Measurements from ENCODE around the gene MPP1.

The MPP1 gene

GRCh38 chrX:154738011-154738738 is 67.1 kb downstream of the MPP1 start:
- no peak for TF ChIP-seq CTCF (conservative IDR thresholded peaks at IDR 0.05; ENCODE audit: low read depth)
- DNase-seq (ENCODE audit: low spot score), result no peak
- peak overlapping the region; percentile 93 for H3K27ac ChIP-seq
- CTCF ChIA-PET, result no interaction called here
- POLR2A ChIA-PET (ENCODE audit: low non-redundant PET), result no interaction called here

GRCh38 chrX:154737136-154737535 is 68.1 kb downstream of the MPP1 start:
- no peak for TF ChIP-seq CTCF (conservative IDR thresholded peaks at IDR 0.05; ENCODE audit: low read depth)
- H3K27ac ChIP-seq, result peak overlapping the region; percentile 93
- DNase-seq (ENCODE audit: low spot score), result no peak
- ChIA-PET CTCF (no interaction called here), POLR2A (ENCODE audit: low non-redundant PET) (no interaction called here)

GRCh38 chrX:154735695-154736393 is 69.4 kb downstream of the MPP1 start:
- POLR2A ChIA-PET (ENCODE audit: low non-redundant PET), result no interaction called here
- DNase-seq (ENCODE audit: low spot score), result peak; percentile 50
- CTCF ChIA-PET, result no interaction called here
- no peak for TF ChIP-seq CTCF (conservative IDR thresholded peaks at IDR 0.05; ENCODE audit: low read depth)
- H3K27ac ChIP-seq, result peak overlapping the region; percentile 84

GRCh38 chrX:154734061-154734781 is 71.1 kb downstream of the MPP1 start:
- TF ChIP-seq CTCF (conservative IDR thresholded peaks at IDR 0.05; ENCODE audit: low read depth), result no peak

GRCh38 chrX:154733066-154733425 is 72.2 kb downstream of the MPP1 start:
- DNase-seq (ENCODE audit: low spot score), result no peak
- H3K27ac ChIP-seq, result peak overlapping the region; percentile 73
- ChIA-PET CTCF (no interaction called here), POLR2A (ENCODE audit: low non-redundant PET) (no interaction called here)
- TF ChIP-seq CTCF (conservative IDR thresholded peaks at IDR 0.05; ENCODE audit: low read depth), result no peak

More at GRCh38 chrX:154734061-154734781, 71.1 kb downstream of the MPP1 start:
- no peak for DNase-seq (ENCODE audit: low spot score)
- H3K27ac ChIP-seq, result peak overlapping the region; percentile 84
- ChIA-PET POLR2A (ENCODE audit: low non-redundant PET) (no interaction called here), CTCF (no interaction called here)

- H3K27ac ChIP-seq, result peak overlapping the region; percentile 73
- no peak for DNase-seq (ENCODE audit: low spot score)
- TF ChIP-seq CTCF (conservative IDR thresholded peaks at IDR 0.05; ENCODE audit: low read depth), result no peak
- POLR2A ChIA-PET (ENCODE audit: low non-redundant PET), result no interaction called here
- CTCF ChIA-PET, result no interaction called here
Observed at GRCh38 chrX:154732421-154733065, 72.7 kb downstream of the MPP1 start.
